Activated T-helper 17 cell treated with anti-CD3 and anti-CD28 coated beads, Interleukin-2, amount 50 U/mL, for 72 hours (primary cell): Measurements from ENCODE around the gene IFIH1. TPM values are rescaled to one million over a fixed set of nuclear protein-coding genes. Genes with fewer than 3 reads are reported as not detected.

Experiments used
- ATAC-seq: fragments of 150-1000 bp; cut with Tn5 transposase; replicated peaks from 2 replicates; pipeline ENCODE4 v1.10.0; 2021; ENCODE audit warnings: mild to moderate bottlenecking, moderate library complexity
- H3K27ac Mint-ChIP-seq: one replicate; pipeline ENCODE4 v1.8.0; 2022; ENCODE audit warnings: mixed read lengths
- H3K27me3 Mint-ChIP-seq: one replicate; pipeline ENCODE4 v1.8.0; 2022; ENCODE audit warnings: mixed read lengths
- H3K36me3 Mint-ChIP-seq: one replicate; pipeline ENCODE4 v1.8.0; 2022; ENCODE audit warnings: low read depth, mild to moderate bottlenecking, mixed read lengths
- H3K4me1 Mint-ChIP-seq: one replicate; pipeline ENCODE4 v1.8.0; 2022; ENCODE audit warnings: mixed read lengths
- H3K4me3 Mint-ChIP-seq: one replicate; pipeline ENCODE4 v1.8.0; 2022; ENCODE audit warnings: mild to moderate bottlenecking, mixed read lengths
- H3K9me3 Mint-ChIP-seq: one replicate; pipeline ENCODE4 v1.8.0; 2022; ENCODE audit warnings: mixed read lengths
- total RNA-seq, 2 donors: library from RNA; stranded (reverse); gene quantifications; one replicate each; pipeline ENCODE4 v1.2.3, GENCODE V29; 2022

The IFIH1 gene
- total RNA-seq, 2 donors from 2014 or later: 24.8 to 26.7 TPM

- H3K27me3 Mint-ChIP-seq: peaks cover 13% of the 10 kb centered on the region
Measured at GRCh38 chr2:162232671-162233070, 85.8 kb downstream of the IFIH1 start.

GRCh38 chr2:162232027-162232426, 86.5 kb downstream of the IFIH1 start:
- H3K27ac Mint-ChIP-seq: no peak overlapping the region
- no peaks in the 10 kb centered on the region for H3K4me1 Mint-ChIP-seq
- no peak for ATAC-seq
- peaks cover 15% of the 10 kb centered on the region for H3K27me3 Mint-ChIP-seq
- no peak overlapping the region for H3K4me3 Mint-ChIP-seq
- H3K9me3 Mint-ChIP-seq: no peaks in the 10 kb centered on the region
- no peaks in the 10 kb centered on the region for H3K36me3 Mint-ChIP-seq

More at GRCh38 chr2:162232671-162233070, 85.8 kb downstream of the IFIH1 start:
- no peaks in the 10 kb centered on the region for H3K4me1 Mint-ChIP-seq
- no peak overlapping the region for H3K27ac Mint-ChIP-seq
- H3K36me3 Mint-ChIP-seq: no peaks in the 10 kb centered on the region
- H3K4me3 Mint-ChIP-seq: no peak overlapping the region
- no peak for ATAC-seq
- H3K9me3 Mint-ChIP-seq: no peaks in the 10 kb centered on the region

- ATAC-seq: no peak
- H3K27ac Mint-ChIP-seq: no peak overlapping the region
- no peaks in the 10 kb centered on the region for H3K9me3 Mint-ChIP-seq
- peaks cover 12% of the 10 kb centered on the region for H3K27me3 Mint-ChIP-seq
- H3K4me1 Mint-ChIP-seq: no peaks in the 10 kb centered on the region
- no peak overlapping the region for H3K4me3 Mint-ChIP-seq
- no peaks in the 10 kb centered on the region for H3K36me3 Mint-ChIP-seq
Measured at GRCh38 chr2:162230761-162231160, 87.7 kb downstream of the IFIH1 start.

GRCh38 chr2:162226836-162227235, 91.6 kb downstream of the IFIH1 start:
- ATAC-seq: no peak
- no peaks in the 10 kb centered on the region for H3K4me1 Mint-ChIP-seq
- H3K36me3 Mint-ChIP-seq: no peaks in the 10 kb centered on the region

GRCh38 chr2:162221064-162221463, 97.4 kb downstream of the IFIH1 start:
- Mint-ChIP-seq H3K4me3 (no peak overlapping the region), H3K9me3 (no peaks in the 10 kb centered on the region), H3K27me3 (peaks cover 18% of the 10 kb centered on the region), H3K36me3 (no peaks in the 10 kb centered on the region), H3K4me1 (no peaks in the 10 kb centered on the region), H3K27ac (no peak overlapping the region)
- peak; percentile 68 for ATAC-seq

More at GRCh38 chr2:162226836-162227235, 91.6 kb downstream of the IFIH1 start:
- H3K27ac Mint-ChIP-seq: no peak overlapping the region
- H3K9me3 Mint-ChIP-seq: no peaks in the 10 kb centered on the region
- no peak overlapping the region for H3K4me3 Mint-ChIP-seq
- peaks cover 14% of the 10 kb centered on the region for H3K27me3 Mint-ChIP-seq

GRCh38 chr2:162220368-162220767, 98.1 kb downstream of the IFIH1 start:
- Mint-ChIP-seq H3K4me1 (no peaks in the 10 kb centered on the region), H3K4me3 (no peak overlapping the region), H3K27me3 (peaks cover 18% of the 10 kb centered on the region), H3K9me3 (no peaks in the 10 kb centered on the region), H3K27ac (no peak overlapping the region), H3K36me3 (no peaks in the 10 kb centered on the region)
- ATAC-seq: no peak

GRCh38 chr2:162219426-162219825, 99.1 kb downstream of the IFIH1 start:
- H3K9me3 Mint-ChIP-seq: no peaks in the 10 kb centered on the region
- H3K27ac Mint-ChIP-seq: no peak overlapping the region
- H3K4me3 Mint-ChIP-seq: no peak overlapping the region
- ATAC-seq: no peak
- no peaks in the 10 kb centered on the region for H3K4me1 Mint-ChIP-seq
- H3K36me3 Mint-ChIP-seq: no peaks in the 10 kb centered on the region
- peaks cover 18% of the 10 kb centered on the region for H3K27me3 Mint-ChIP-seq

- Mint-ChIP-seq H3K4me3 (no peak overlapping the region), H3K4me1 (no peaks in the 10 kb centered on the region), H3K27ac (no peak overlapping the region), H3K9me3 (no peaks in the 10 kb centered on the region), H3K27me3 (peaks cover 18% of the 10 kb centered on the region), H3K36me3 (no peaks in the 10 kb centered on the region)
- no peak for ATAC-seq
Measured at GRCh38 chr2:162217598-162217997, 100.9 kb downstream of the IFIH1 start.

Other genes with a start within 250 kb of the IFIH1 start
- gene DPP4, start 244.5 kb downstream of the IFIH1 start, total RNA-seq: 10 to 100 TPM; 34.6 to 97.7 TPM
- gene GCG, start 166.4 kb downstream of the IFIH1 start, total RNA-seq: not detected
- gene FAP, start 75.2 kb downstream of the IFIH1 start, total RNA-seq: not detected
- gene GCA, start 25.4 kb upstream of the IFIH1 start, total RNA-seq: 10 to 100 TPM; 23.4 to 31.2 TPM